ENCODE data around the gene ATP13A3.

ATP13A3 gene

DNA sequence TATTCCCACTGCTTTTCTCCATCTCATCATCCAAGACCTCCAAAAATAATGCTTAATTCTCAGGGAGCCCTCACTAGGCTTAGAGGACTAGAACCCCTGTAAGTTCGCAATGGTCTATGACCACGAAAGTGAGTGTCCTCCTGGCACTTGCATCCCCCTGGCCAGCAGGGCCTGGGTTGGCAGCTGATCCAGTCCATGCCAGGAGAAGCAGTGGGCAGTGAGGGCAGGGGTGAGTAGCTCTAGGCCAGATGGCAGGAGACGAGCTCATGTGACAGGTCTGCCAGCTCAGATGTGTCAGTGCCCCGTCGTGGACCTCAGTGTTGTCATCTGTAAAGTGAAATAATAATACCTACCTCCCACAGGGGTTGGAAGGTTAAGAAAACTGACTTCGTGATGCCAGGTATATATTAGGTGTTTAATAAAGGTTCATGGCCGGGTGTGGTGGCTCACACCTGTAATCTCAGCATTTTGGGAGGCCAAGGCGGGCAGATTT lies 98.8 kb downstream of the ATP13A3 start:
- Histone ChIP-seq H3K4me3 (ENCODE audit: low read depth, low read length, poor library complexity, severe bottlenecking) (no peak overlapping the region), H4K20me1 (ENCODE audit: insufficient read depth, low read length) (no peaks in the 10 kb centered on the region), H3K27me3 (ENCODE audit: insufficient read depth, low read length) (peaks cover 5% of the 10 kb centered on the region; the same call in 1 of the 2 replicates), H3F3A (ENCODE audit: insufficient read depth, low read length) (no peaks in the 10 kb centered on the region), H3K9me3 (ENCODE audit: low read length) (peaks cover 20% of the 10 kb centered on the region), H3K9ac (ENCODE audit: low read length) (no peak overlapping the region), H3K27ac (ENCODE audit: low read depth, low read length, poor library complexity, severe bottlenecking) (no peak overlapping the region), H3K79me2 (ENCODE audit: insufficient read depth, low read length) (no peaks in the 10 kb centered on the region), H2AFZ (ENCODE audit: low read length) (no peak overlapping the region), H3K4me1 (ENCODE audit: insufficient read depth, low read length, severe bottlenecking) (no peaks in the 10 kb centered on the region), H3K4me2 (ENCODE audit: low read length) (no peak overlapping the region), H3K36me3 (ENCODE audit: insufficient read depth, low read length) (peaks cover 4% of the 10 kb centered on the region; the same call in 1 of the 2 replicates), H3K9me2 (ENCODE audit: low read depth, low read length) (no peaks in the 10 kb centered on the region)
- TF ChIP-seq EZH2 (IDR thresholded peaks at IDR 0.05; ENCODE audit: borderline replicate concordance, low read length): no peak
- TF ChIP-seq, protein P1, sequence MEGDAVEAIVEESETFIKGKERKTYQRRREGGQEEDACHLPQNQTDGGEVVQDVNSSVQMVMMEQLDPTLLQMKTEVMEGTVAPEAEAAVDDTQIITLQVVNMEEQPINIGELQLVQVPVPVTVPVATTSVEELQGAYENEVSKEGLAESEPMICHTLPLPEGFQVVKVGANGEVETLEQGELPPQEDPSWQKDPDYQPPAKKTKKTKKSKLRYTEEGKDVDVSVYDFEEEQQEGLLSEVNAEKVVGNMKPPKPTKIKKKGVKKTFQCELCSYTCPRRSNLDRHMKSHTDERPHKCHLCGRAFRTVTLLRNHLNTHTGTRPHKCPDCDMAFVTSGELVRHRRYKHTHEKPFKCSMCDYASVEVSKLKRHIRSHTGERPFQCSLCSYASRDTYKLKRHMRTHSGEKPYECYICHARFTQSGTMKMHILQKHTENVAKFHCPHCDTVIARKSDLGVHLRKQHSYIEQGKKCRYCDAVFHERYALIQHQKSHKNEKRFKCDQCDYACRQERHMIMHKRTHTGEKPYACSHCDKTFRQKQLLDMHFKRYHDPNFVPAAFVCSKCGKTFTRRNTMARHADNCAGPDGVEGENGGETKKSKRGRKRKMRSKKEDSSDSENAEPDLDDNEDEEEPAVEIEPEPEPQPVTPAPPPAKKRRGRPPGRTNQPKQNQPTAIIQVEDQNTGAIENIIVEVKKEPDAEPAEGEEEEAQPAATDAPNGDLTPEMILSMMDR (IDR thresholded peaks at IDR 0.05; ENCODE audit: low read length): no peak

DNA sequence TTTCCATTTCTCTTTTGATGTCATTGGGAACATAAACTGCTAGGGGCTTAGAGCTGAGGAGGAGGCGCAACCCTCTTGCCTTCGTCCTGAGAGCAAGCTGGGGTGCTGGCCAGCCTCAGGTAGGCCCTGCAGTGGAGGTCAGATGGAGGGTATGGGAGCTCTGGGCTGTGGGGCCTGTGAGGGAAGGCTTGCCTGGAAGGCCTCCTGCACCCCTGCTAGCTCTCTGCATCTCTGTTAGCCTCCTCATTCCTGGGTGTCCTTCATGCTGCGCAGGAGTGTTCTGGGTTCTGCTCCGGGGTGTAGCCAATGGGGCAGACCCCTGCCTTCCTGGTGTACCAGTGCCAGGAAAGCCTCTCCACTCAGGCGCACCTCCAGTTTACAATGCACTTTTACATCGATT lies 99.5 kb downstream of the ATP13A3 start:
- Histone ChIP-seq H3K79me2 (ENCODE audit: insufficient read depth, low read length) (no peaks in the 10 kb centered on the region), H3K27me3 (ENCODE audit: insufficient read depth, low read length) (peaks cover 5% of the 10 kb centered on the region; the same call in 1 of the 2 replicates), H3K4me1 (ENCODE audit: insufficient read depth, low read length, severe bottlenecking) (no peaks in the 10 kb centered on the region), H3F3A (ENCODE audit: insufficient read depth, low read length) (no peaks in the 10 kb centered on the region), H3K4me3 (ENCODE audit: low read depth, low read length, poor library complexity, severe bottlenecking) (no peak overlapping the region), H4K20me1 (ENCODE audit: insufficient read depth, low read length) (no peaks in the 10 kb centered on the region), H3K4me2 (ENCODE audit: low read length) (no peak overlapping the region), H3K27ac (ENCODE audit: low read depth, low read length, poor library complexity, severe bottlenecking) (no peak overlapping the region), H3K9me3 (ENCODE audit: low read length) (peaks cover 20% of the 10 kb centered on the region), H3K9me2 (ENCODE audit: low read depth, low read length) (no peaks in the 10 kb centered on the region), H3K36me3 (ENCODE audit: insufficient read depth, low read length) (peaks cover 4% of the 10 kb centered on the region; the same call in 1 of the 2 replicates), H3K9ac (ENCODE audit: low read length) (no peak overlapping the region), H2AFZ (ENCODE audit: low read length) (no peak overlapping the region)
- TF ChIP-seq, protein P1 (IDR thresholded peaks at IDR 0.05; ENCODE audit: low read length): no peak
- TF ChIP-seq EZH2 (IDR thresholded peaks at IDR 0.05; ENCODE audit: borderline replicate concordance, low read length): no peak

DNA sequence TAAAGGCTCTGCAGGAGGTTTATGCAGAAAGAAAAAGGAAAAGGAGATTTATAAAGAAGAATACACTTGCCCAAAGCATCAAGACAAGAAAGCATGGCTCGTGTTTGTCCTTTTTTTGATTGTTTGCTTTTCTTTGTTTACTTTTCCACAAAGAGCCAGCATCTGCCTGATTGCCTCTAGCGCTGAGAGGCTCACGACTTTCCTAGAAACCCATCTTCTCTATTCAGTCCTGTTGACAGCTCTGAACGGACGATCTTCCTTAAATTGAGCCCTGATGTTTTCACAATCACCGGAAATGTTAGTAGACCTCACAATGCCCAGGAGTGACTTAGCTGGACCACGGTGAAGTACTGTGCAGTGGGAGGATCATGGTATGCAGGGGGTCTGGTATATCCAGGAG lies 100.2 kb downstream of the ATP13A3 start:
- no peak overlapping the region for H2AFZ ChIP-seq (ENCODE audit: low read length)
- H3K4me2 ChIP-seq (ENCODE audit: low read length): no peak overlapping the region
- no peak overlapping the region for H3K4me3 ChIP-seq (ENCODE audit: low read depth, low read length, poor library complexity, severe bottlenecking)

More for the DNA sequence above, 100.2 kb downstream of the ATP13A3 start:
- Histone ChIP-seq H3K36me3 (ENCODE audit: insufficient read depth, low read length) (peaks cover 4% of the 10 kb centered on the region; the same call in 1 of the 2 replicates), H3K9me2 (ENCODE audit: low read depth, low read length) (no peaks in the 10 kb centered on the region), H3K27me3 (ENCODE audit: insufficient read depth, low read length) (peaks cover 5% of the 10 kb centered on the region; the same call in 1 of the 2 replicates), H3K79me2 (ENCODE audit: insufficient read depth, low read length) (no peaks in the 10 kb centered on the region), H3F3A (ENCODE audit: insufficient read depth, low read length) (no peaks in the 10 kb centered on the region), H3K9ac (ENCODE audit: low read length) (no peak overlapping the region), H3K9me3 (ENCODE audit: low read length) (peaks cover 20% of the 10 kb centered on the region), H3K4me1 (ENCODE audit: insufficient read depth, low read length, severe bottlenecking) (no peaks in the 10 kb centered on the region), H4K20me1 (ENCODE audit: insufficient read depth, low read length) (no peaks in the 10 kb centered on the region), H3K27ac (ENCODE audit: low read depth, low read length, poor library complexity, severe bottlenecking) (no peak overlapping the region)
- no peak for TF ChIP-seq EZH2 (IDR thresholded peaks at IDR 0.05; ENCODE audit: borderline replicate concordance, low read length)
- TF ChIP-seq, protein P1 (IDR thresholded peaks at IDR 0.05; ENCODE audit: low read length): no peak
